Coronary artery (tissue), 2 donors: ENCODE measurements around the gene COL26A1.
"Not testable (repeated sequence)": the region's sequence is repeated elsewhere in the genome, so short reads cannot be mapped to it uniquely, and the experiment has no call there.

ENCODE experiments used
- DNase-seq: peaks from one replicate; pipeline ENCODE4 v3.0.0-alpha.2; 2017; ENCODE audit warnings: low spot score
- H3K27ac ChIP-seq, 2 donors: fragments of 200-600 bp; sonication (generic); one replicate each; pipeline ENCODE4 v1.5.1; 2016 to 2019
- H3K4me3 ChIP-seq: fragments of 200-600 bp; sonication (generic); 2 replicates; pipeline ENCODE4 v1.5.1; 2016; ENCODE audit warnings: mild to moderate bottlenecking, moderate library complexity
- CTCF ChIP-seq: fragments of 200-600 bp; sonication (generic); IDR thresholded peaks from one replicate; pipeline ENCODE4 v1.5.1; 2019; ENCODE audit warnings: antibody characterized with exemption

Gene COL26A1

GRCh38 chr7:101598986-101599771, 236.5 kb downstream of the COL26A1 start:
- DNase-seq, result peak; percentile 88
- TF ChIP-seq CTCF, result no peak
- Histone ChIP-seq H3K27ac (peak overlapping the region; percentile 84 to 91), H3K4me3 (no peak overlapping the region)

DNA sequence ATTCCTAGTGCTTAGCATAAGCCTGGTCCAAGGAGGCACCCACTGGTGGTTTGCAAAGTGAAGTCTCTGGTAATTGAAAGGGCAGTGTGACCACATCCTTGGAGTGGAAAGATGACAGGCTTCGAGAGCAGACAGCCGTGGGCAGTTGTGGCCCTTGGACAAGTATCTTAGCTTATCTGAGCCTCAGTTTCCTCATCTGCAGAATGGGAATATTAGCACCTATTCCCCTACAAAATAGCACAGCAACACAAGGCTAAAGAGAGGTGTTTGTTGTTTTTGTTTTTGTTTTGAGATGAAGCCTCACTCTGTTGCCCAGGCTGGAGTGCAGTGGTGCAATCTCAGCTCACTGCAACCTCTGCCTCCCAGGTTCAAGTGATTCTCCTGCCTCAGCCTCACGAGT, 237.1 kb downstream of the COL26A1 start:
- no peak for DNase-seq
- no peak overlapping the region for H3K4me3 ChIP-seq
- H3K27ac ChIP-seq, result peak overlapping the region; percentile 84 to 91
- no peak for TF ChIP-seq CTCF

- Histone ChIP-seq H3K4me3 (no peak overlapping the region), H3K27ac (peak overlapping the region in 1 of 2 donors; percentile 80)
- TF ChIP-seq CTCF, result no peak
- DNase-seq, result no peak
Observed at GRCh38 chr7:101602082-101602481, 239.4 kb downstream of the COL26A1 start.

DNA sequence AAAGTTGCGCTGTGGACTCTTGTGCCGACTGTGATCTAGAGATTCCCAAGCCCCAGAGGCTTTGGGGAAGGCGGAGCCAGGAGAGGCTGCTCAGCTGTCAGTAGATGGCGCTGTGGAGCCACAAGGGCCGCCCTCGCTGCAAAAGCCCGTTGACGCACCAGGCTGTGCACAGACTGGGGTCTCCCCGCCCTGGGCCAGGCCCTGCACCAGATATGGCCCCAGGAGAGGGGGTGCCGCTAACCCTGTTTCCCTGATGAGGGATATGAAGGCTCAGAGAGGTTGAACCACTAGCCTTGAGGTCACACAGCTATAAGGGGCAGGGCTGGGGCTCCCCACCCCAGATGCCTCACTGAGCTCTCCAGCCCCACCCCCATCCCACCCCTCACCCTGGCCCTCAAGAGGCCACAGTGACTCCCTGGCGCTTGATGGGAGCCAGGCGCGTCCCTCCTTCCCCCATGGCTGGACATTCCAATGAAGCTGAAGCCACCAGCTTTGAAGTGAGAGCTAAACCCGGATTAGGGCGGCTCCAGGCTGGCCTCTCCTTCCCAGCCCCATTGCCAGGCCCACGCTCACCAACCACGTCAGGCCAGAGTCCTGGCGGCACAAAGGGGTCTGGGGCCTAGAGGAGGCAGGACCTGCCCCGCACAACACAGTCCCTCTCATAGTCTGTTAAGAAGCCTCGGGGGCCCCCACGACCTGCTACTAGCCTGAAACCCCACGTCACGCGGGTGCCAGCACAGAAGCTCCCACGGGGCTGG, 240.0 kb downstream of the COL26A1 start:
- TF ChIP-seq CTCF, result peak; percentile 95
- DNase-seq, result peak; percentile 83
- Histone ChIP-seq H3K4me3 (peak overlapping the region; percentile 12), H3K27ac (peak overlapping the region in 1 of 2 donors; percentile 80)

DNA sequence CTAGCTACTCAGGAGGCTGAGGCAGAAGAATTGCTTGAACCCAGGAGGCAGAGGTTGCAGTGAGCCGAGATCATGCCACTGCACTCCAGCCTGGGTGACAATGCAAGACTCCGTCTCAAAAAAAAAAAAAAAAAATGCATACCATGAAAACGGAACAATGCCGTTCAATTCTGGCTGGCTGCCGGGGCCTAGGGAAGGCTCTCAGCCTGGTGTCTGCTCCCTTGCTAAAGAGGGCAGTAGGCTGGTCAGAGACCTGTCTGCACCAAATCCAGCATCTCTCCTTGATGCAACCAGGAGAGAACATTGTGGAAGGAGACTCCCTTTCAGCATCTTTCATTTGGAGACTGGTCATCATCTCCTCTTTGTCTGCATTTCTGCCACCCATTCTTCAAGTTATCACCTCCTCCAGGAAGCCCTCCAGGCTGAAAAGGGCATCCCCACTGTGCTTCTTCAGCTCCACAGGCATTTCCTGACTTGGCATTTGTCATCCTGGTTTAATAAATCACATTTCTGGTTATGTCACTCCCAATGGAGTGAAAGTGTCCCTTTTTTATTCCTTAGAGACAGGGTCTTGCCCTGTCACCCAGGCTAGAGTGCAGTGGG, 241.8 kb downstream of the COL26A1 start:
- H3K27ac ChIP-seq, result no peak overlapping the region
- no peak for TF ChIP-seq CTCF
- H3K4me3 ChIP-seq, result no peak overlapping the region
- no peak for DNase-seq

GRCh38 chr7:101604934-101605332, 242.3 kb downstream of the COL26A1 start:
- H3K27ac ChIP-seq, result peak overlapping the region in 1 of 2 donors; percentile 64
- H3K4me3 ChIP-seq, DNase-seq: not testable (repeated sequence)
